ENCODE data around the gene RPS4Y2. TPM values are rescaled to one million over a fixed set of nuclear protein-coding genes. Genes with fewer than 3 reads are reported as not detected.

Gene RPS4Y2
- total RNA-seq, 1 experiment from 2014 or later: not detected

- H3K9me2 ChIP-seq (replicated peaks; ENCODE audit: insufficient read depth, low read length): no peaks in the 10 kb centered on the region
- no peak overlapping the region for H3K4me3 ChIP-seq (ENCODE audit: low read length)
- no peaks in the 10 kb centered on the region for H4K20me1 ChIP-seq (ENCODE audit: insufficient read depth, low read depth, low read length)
- H3K27ac ChIP-seq (ENCODE audit: low read length): no peak overlapping the region
- H3K27me3 ChIP-seq (ENCODE audit: low read length): no peaks in the 10 kb centered on the region
- H3K4me1 ChIP-seq (ENCODE audit: low read length): no peaks in the 10 kb centered on the region
- H3K36me3 ChIP-seq (ENCODE audit: insufficient read depth, low read length): no peaks in the 10 kb centered on the region
- no peak overlapping the region for H3K9ac ChIP-seq (ENCODE audit: low read length)
- H3K79me2 ChIP-seq (ENCODE audit: low read length): no peaks in the 10 kb centered on the region
- DNase-seq: no peak
- no peak overlapping the region for H3K4me2 ChIP-seq (ENCODE audit: low read depth, low read length, poor library complexity, severe bottlenecking)
- no peak overlapping the region for H2AFZ ChIP-seq (ENCODE audit: low read length)
- no peaks in the 10 kb centered on the region for H3K9me3 ChIP-seq (ENCODE audit: low read length)
Observed at GRCh38 chrY:20763869-20764268, 8.0 kb downstream of the RPS4Y2 start.

DNA sequence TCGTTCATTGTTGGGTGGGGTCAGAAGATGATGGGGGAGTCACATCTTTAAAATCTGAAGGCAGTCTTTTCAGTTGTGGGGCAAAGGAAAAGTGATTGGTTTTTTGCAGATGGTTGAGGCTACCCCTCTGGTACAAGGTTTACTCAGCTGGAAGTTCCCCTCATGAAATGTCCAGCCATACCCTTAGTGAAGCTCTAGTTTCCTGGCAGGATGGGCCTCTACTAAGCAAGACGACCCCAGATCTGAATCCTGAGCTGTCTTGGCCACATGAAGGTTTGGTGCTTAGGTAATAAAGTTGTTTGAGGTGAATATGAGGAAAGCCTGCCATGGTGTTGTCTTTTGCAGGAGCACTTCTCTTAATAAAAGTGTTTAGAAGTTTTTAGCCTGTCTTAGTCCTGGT is 9.2 kb downstream of the RPS4Y2 start:
- no peaks in the 10 kb centered on the region for H3K36me3 ChIP-seq (ENCODE audit: insufficient read depth, low read length)
- H3K9me2 ChIP-seq (replicated peaks; ENCODE audit: insufficient read depth, low read length): no peaks in the 10 kb centered on the region
- no peak overlapping the region for H3K4me3 ChIP-seq (ENCODE audit: low read length)
- no peak overlapping the region for H2AFZ ChIP-seq (ENCODE audit: low read length)
- no peaks in the 10 kb centered on the region for H3K27me3 ChIP-seq (ENCODE audit: low read length)
- H4K20me1 ChIP-seq (ENCODE audit: insufficient read depth, low read depth, low read length): no peaks in the 10 kb centered on the region
- DNase-seq: no peak
- H3K9ac ChIP-seq (ENCODE audit: low read length): no peak overlapping the region
- no peaks in the 10 kb centered on the region for H3K4me1 ChIP-seq (ENCODE audit: low read length)
- no peaks in the 10 kb centered on the region for H3K9me3 ChIP-seq (ENCODE audit: low read length)
- no peaks in the 10 kb centered on the region for H3K79me2 ChIP-seq (ENCODE audit: low read length)
- H3K27ac ChIP-seq (ENCODE audit: low read length): no peak overlapping the region
- no peak overlapping the region for H3K4me2 ChIP-seq (ENCODE audit: low read depth, low read length, poor library complexity, severe bottlenecking)

GRCh38 chrY:20770755-20771154 is 14.8 kb downstream of the RPS4Y2 start:
- H3K36me3 ChIP-seq (ENCODE audit: insufficient read depth, low read length): no peaks in the 10 kb centered on the region
- H3K79me2 ChIP-seq (ENCODE audit: low read length): no peaks in the 10 kb centered on the region
- H3K9me2 ChIP-seq (replicated peaks; ENCODE audit: insufficient read depth, low read length): no peaks in the 10 kb centered on the region
- H3K27ac ChIP-seq (ENCODE audit: low read length): no peak overlapping the region
- H3K4me1 ChIP-seq (ENCODE audit: low read length): no peaks in the 10 kb centered on the region
- H3K4me3 ChIP-seq (ENCODE audit: low read length): no peak overlapping the region
- no peaks in the 10 kb centered on the region for H3K9me3 ChIP-seq (ENCODE audit: low read length)
- no peaks in the 10 kb centered on the region for H3K27me3 ChIP-seq (ENCODE audit: low read length)
- H2AFZ ChIP-seq (ENCODE audit: low read length): no peak overlapping the region
- no peak for DNase-seq
- H4K20me1 ChIP-seq (ENCODE audit: insufficient read depth, low read depth, low read length): no peaks in the 10 kb centered on the region
- no peak overlapping the region for H3K9ac ChIP-seq (ENCODE audit: low read length)
- no peak overlapping the region for H3K4me2 ChIP-seq (ENCODE audit: low read depth, low read length, poor library complexity, severe bottlenecking)

- Histone ChIP-seq H3K4me1 (ENCODE audit: low read length) (no peaks in the 10 kb centered on the region), H3K9me2 (replicated peaks; ENCODE audit: insufficient read depth, low read length) (no peaks in the 10 kb centered on the region)
Observed at GRCh38 chrY:20776104-20776503, 20.2 kb downstream of the RPS4Y2 start.

DNA sequence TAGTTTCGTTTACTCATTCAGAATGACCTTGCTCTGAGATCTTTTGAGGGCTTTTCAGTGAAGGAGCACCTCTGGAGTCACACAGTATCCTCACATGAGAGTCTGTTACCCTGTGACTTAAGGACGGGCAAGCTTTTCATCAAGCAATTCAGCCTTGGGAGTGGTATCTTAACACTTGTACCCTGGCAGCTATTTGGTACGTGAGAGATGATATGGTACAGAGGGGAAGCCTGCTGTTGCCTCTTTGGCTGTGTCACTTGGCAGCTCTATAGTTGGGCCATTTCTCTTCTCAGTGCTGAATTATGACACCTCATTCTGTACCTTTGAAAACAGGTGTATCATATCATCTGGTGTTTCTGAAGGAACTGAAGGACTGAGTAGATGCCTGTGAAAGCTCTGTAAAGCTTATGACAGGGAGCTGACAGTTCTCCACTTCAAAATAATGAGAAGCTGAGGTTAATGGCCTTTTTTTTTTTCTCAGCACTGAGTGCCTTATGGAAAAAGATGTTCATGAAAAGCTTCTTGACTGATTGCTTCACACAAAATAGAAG is 24.3 kb downstream of the RPS4Y2 start:
- Histone ChIP-seq H3K9me2 (replicated peaks; ENCODE audit: insufficient read depth, low read length) (no peaks in the 10 kb centered on the region), H2AFZ (ENCODE audit: low read length) (no peak overlapping the region), H3K36me3 (ENCODE audit: insufficient read depth, low read length) (no peaks in the 10 kb centered on the region), H3K9ac (ENCODE audit: low read length) (no peak overlapping the region), H3K27me3 (ENCODE audit: low read length) (no peaks in the 10 kb centered on the region), H3K4me3 (ENCODE audit: low read length) (no peak overlapping the region), H3K79me2 (ENCODE audit: low read length) (no peaks in the 10 kb centered on the region), H3K27ac (ENCODE audit: low read length) (no peak overlapping the region), H3K4me2 (ENCODE audit: low read depth, low read length, poor library complexity, severe bottlenecking) (no peak overlapping the region), H4K20me1 (ENCODE audit: insufficient read depth, low read depth, low read length) (no peaks in the 10 kb centered on the region), H3K4me1 (ENCODE audit: low read length) (no peaks in the 10 kb centered on the region), H3K9me3 (ENCODE audit: low read length) (no peaks in the 10 kb centered on the region)
- no peak for DNase-seq

More at GRCh38 chrY:20776104-20776503, 20.2 kb downstream of the RPS4Y2 start:
- Histone ChIP-seq H3K79me2 (ENCODE audit: low read length) (no peaks in the 10 kb centered on the region), H3K9ac (ENCODE audit: low read length) (no peak overlapping the region), H3K27ac (ENCODE audit: low read length) (no peak overlapping the region), H3K36me3 (ENCODE audit: insufficient read depth, low read length) (no peaks in the 10 kb centered on the region), H3K27me3 (ENCODE audit: low read length) (no peaks in the 10 kb centered on the region), H3K9me3 (ENCODE audit: low read length) (no peaks in the 10 kb centered on the region), H2AFZ (ENCODE audit: low read length) (no peak overlapping the region), H4K20me1 (ENCODE audit: insufficient read depth, low read depth, low read length) (no peaks in the 10 kb centered on the region), H3K4me3 (ENCODE audit: low read length) (no peak overlapping the region), H3K4me2 (ENCODE audit: low read depth, low read length, poor library complexity, severe bottlenecking) (no peak overlapping the region)
- no peak for DNase-seq

DNA sequence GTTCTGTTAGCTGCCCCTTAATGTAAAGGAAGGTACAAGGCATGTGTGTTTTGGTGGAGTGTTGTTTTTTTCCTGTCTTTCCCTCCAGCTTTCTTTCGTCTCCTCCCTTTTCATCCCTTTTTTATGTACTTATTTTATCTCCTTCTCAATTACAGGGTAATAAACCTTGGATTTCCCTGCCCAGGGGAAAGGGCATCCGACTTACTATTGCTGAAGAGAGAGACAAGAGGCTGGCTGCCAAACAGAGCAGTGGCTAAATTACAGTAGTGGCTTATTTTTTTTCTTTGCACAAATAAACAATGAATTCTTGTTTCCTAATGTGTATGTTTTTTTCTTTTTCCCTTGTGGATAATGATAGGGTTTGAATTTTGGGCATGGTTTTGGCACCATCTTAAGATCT is 24.9 kb downstream of the RPS4Y2 start:
- Histone ChIP-seq H3K9me2 (replicated peaks; ENCODE audit: insufficient read depth, low read length) (no peaks in the 10 kb centered on the region), H3K4me2 (ENCODE audit: low read depth, low read length, poor library complexity, severe bottlenecking) (no peak overlapping the region), H2AFZ (ENCODE audit: low read length) (no peak overlapping the region), H3K4me1 (ENCODE audit: low read length) (no peaks in the 10 kb centered on the region), H3K9me3 (ENCODE audit: low read length) (no peaks in the 10 kb centered on the region), H4K20me1 (ENCODE audit: insufficient read depth, low read depth, low read length) (no peaks in the 10 kb centered on the region), H3K36me3 (ENCODE audit: insufficient read depth, low read length) (no peaks in the 10 kb centered on the region), H3K27me3 (ENCODE audit: low read length) (no peaks in the 10 kb centered on the region), H3K27ac (ENCODE audit: low read length) (no peak overlapping the region), H3K9ac (ENCODE audit: low read length) (no peak overlapping the region), H3K4me3 (ENCODE audit: low read length) (no peak overlapping the region), H3K79me2 (ENCODE audit: low read length) (no peaks in the 10 kb centered on the region)
- no peak for DNase-seq

DNA sequence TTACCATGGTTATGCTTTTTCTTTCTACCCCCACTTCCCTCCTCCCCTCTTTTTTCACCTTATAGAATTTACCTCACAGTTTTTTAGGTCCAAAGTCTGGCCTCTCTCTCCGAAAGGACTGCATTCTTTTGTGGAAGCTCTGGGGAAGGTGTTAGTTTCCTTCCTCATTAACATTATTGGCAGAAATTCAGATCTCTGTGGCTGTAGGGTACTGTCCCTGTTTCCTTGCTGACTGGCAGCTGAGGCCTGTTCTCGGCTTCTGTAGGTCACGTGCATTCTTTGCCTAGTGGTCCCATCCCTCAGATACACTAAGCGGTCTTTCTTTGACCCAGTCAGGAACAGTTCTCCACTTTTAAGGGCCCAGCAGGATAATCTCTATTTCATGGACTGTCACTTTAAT is 25.5 kb downstream of the RPS4Y2 start:
- Histone ChIP-seq H4K20me1 (ENCODE audit: insufficient read depth, low read depth, low read length) (no peaks in the 10 kb centered on the region), H3K9me2 (replicated peaks; ENCODE audit: insufficient read depth, low read length) (no peaks in the 10 kb centered on the region), H2AFZ (ENCODE audit: low read length) (no peak overlapping the region), H3K9ac (ENCODE audit: low read length) (no peak overlapping the region), H3K4me3 (ENCODE audit: low read length) (no peak overlapping the region), H3K9me3 (ENCODE audit: low read length) (no peaks in the 10 kb centered on the region), H3K79me2 (ENCODE audit: low read length) (no peaks in the 10 kb centered on the region), H3K27ac (ENCODE audit: low read length) (no peak overlapping the region), H3K4me2 (ENCODE audit: low read depth, low read length, poor library complexity, severe bottlenecking) (no peak overlapping the region), H3K36me3 (ENCODE audit: insufficient read depth, low read length) (no peaks in the 10 kb centered on the region), H3K27me3 (ENCODE audit: low read length) (no peaks in the 10 kb centered on the region), H3K4me1 (ENCODE audit: low read length) (no peaks in the 10 kb centered on the region)
- DNase-seq: no peak

DNA sequence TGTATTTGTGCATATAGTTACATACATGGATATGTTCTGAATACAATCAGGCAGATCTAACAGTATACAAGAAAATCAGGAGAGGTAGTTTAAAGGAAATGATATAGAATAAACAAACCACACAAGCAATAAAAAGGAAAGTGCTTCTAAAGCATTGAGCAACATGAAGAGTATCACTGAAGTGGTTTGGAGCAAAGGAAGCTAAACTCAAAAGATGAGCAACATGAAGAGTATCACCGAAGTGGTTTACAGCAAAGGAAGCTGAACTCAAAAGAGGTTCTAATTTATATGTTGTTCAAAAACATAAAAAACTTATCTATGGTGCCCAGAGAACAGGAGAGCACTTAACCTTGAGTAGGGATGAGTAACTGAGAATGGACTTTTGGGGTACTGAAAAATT is 29.1 kb downstream of the RPS4Y2 start:
- Histone ChIP-seq H3K27me3 (ENCODE audit: low read length) (no peaks in the 10 kb centered on the region), H3K4me3 (ENCODE audit: low read length) (no peak overlapping the region), H3K4me2 (ENCODE audit: low read depth, low read length, poor library complexity, severe bottlenecking) (no peak overlapping the region)

DNA sequence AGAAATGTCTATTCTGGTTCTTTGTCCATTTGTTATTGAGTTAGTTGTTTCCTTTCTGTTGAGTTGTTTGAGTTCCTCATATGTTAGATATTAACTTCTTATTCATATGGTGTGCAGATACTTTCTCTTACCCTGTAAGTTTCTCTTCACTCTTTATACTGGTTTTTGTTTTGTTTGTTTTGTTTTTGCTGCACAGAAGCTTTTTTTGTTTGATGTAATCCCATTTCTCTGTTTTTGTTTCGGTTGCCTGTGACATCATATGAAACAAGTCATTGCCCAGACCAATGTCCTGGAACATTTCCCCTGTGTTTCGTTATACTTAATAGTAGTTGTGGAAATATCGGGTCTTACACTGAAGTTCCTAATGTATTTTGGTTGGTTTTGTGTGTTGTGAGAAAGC is 31.2 kb downstream of the RPS4Y2 start:
- H3K4me1 ChIP-seq (ENCODE audit: low read length): no peaks in the 10 kb centered on the region
- no peaks in the 10 kb centered on the region for H4K20me1 ChIP-seq (ENCODE audit: insufficient read depth, low read depth, low read length)
- no peak for DNase-seq
- no peak overlapping the region for H3K4me2 ChIP-seq (ENCODE audit: low read depth, low read length, poor library complexity, severe bottlenecking)
- no peak overlapping the region for H3K9ac ChIP-seq (ENCODE audit: low read length)
- H3K9me3 ChIP-seq (ENCODE audit: low read length): no peaks in the 10 kb centered on the region
- H3K36me3 ChIP-seq (ENCODE audit: insufficient read depth, low read length): no peaks in the 10 kb centered on the region
- no peaks in the 10 kb centered on the region for H3K27me3 ChIP-seq (ENCODE audit: low read length)
- no peak overlapping the region for H2AFZ ChIP-seq (ENCODE audit: low read length)
- no peaks in the 10 kb centered on the region for H3K9me2 ChIP-seq (replicated peaks; ENCODE audit: insufficient read depth, low read length)
- no peak overlapping the region for H3K27ac ChIP-seq (ENCODE audit: low read length)
- H3K79me2 ChIP-seq (ENCODE audit: low read length): no peaks in the 10 kb centered on the region
- no peak overlapping the region for H3K4me3 ChIP-seq (ENCODE audit: low read length)

More for the DNA sequence above, 29.1 kb downstream of the RPS4Y2 start:
- Histone ChIP-seq H4K20me1 (ENCODE audit: insufficient read depth, low read depth, low read length) (no peaks in the 10 kb centered on the region), H3K79me2 (ENCODE audit: low read length) (no peaks in the 10 kb centered on the region), H3K9ac (ENCODE audit: low read length) (no peak overlapping the region), H3K4me1 (ENCODE audit: low read length) (no peaks in the 10 kb centered on the region), H3K9me3 (ENCODE audit: low read length) (no peaks in the 10 kb centered on the region), H3K27ac (ENCODE audit: low read length) (no peak overlapping the region), H3K9me2 (replicated peaks; ENCODE audit: insufficient read depth, low read length) (no peaks in the 10 kb centered on the region), H3K36me3 (ENCODE audit: insufficient read depth, low read length) (no peaks in the 10 kb centered on the region), H2AFZ (ENCODE audit: low read length) (no peak overlapping the region)
- DNase-seq: no peak

All from Karpas-422 (cell line).